Natural killer cell (primary cell): ENCODE measurements around the gene TOMM22. TPM values are rescaled to one million over a fixed set of nuclear protein-coding genes. Genes with fewer than 3 reads are reported as not detected.

Experiments
- ATAC-seq, 3 donors: fragments of 150-1000 bp in 2 of 3; fragments of 200-7000 bp in 1 of 3; cut with Tn5 transposase; 1 replicate in 1 of 3; 2 replicates in 2 of 3; pipeline ENCODE4 v1.10.0; 2021; ENCODE audit warnings: mild to moderate bottlenecking in 2 of 3, moderate library complexity in 2 of 3
- DNase-seq, 2 donors: peaks; one replicate each; pipeline versions ENCODE4 v3.0.0 to v3.0.0-alpha.2; 2013 to 2021; ENCODE audit warnings: mixed read lengths in 1 of 2
- H3K27ac ChIP-seq: one replicate; pipeline ENCODE4 v1.5.1; 2013; ENCODE audit warnings: mild to moderate bottlenecking, low read length
- H3K27me3 ChIP-seq: one replicate; pipeline ENCODE4 v1.6.1; 2013; ENCODE audit warnings: low read length; ENCODE audit not compliant: control insufficient read depth, insufficient read depth
- H3K36me3 ChIP-seq: one replicate; pipeline ENCODE4 v1.6.1; 2013; ENCODE audit warnings: low read length; ENCODE audit not compliant: control insufficient read depth, insufficient read depth
- H3K4me1 ChIP-seq: one replicate; pipeline ENCODE4 v1.6.1; 2013; ENCODE audit warnings: low read length; ENCODE audit not compliant: control insufficient read depth, insufficient read depth
- H3K4me3 ChIP-seq: one replicate; pipeline ENCODE4 v1.5.1; 2013; ENCODE audit warnings: low read length
- H3K9me3 ChIP-seq: one replicate; pipeline ENCODE4 v1.6.1; 2013; ENCODE audit warnings: low read length; ENCODE audit not compliant: control insufficient read depth, insufficient read depth
- H3K27ac Mint-ChIP-seq, 2 donors: one replicate each; pipeline ENCODE4 v1.8.0; 2022; ENCODE audit warnings: mild to moderate bottlenecking in 2 of 2, mixed read lengths in 2 of 2, moderate library complexity in 1 of 2
- H3K27me3 Mint-ChIP-seq, 2 donors: one replicate each; pipeline ENCODE4 v1.8.0; 2022; ENCODE audit warnings: low read depth in 2 of 2, mixed read lengths in 2 of 2
- H3K36me3 Mint-ChIP-seq: one replicate; pipeline ENCODE4 v1.8.0; 2022; ENCODE audit warnings: mixed read lengths
- H3K4me1 Mint-ChIP-seq, 2 donors: one replicate each; pipeline ENCODE4 v1.8.0; 2022; ENCODE audit warnings: mixed read lengths in 2 of 2
- H3K4me3 Mint-ChIP-seq: one replicate; pipeline ENCODE4 v1.8.0; 2022; ENCODE audit warnings: mild to moderate bottlenecking, moderate library complexity, mixed read lengths
- H3K9me3 Mint-ChIP-seq, 2 donors: one replicate each; pipeline ENCODE4 v1.8.0; 2022; ENCODE audit warnings: mixed read lengths in 2 of 2
- WGBS: methylation state at CpG from one replicate; pipeline ENCODE4 v1.1.7; 2013; ENCODE audit warnings: missing lambda C conversion rate; ENCODE audit not compliant: insufficient coverage; 5-methylcytosine and 5-hydroxymethylcytosine counted together
- intact Hi-C: fragments of 100-400 bp; cut with micrococcal nuclease; formaldehyde crosslinking; loops from one replicate; pipeline ENCODE4 v1.14.2; 2022
- total RNA-seq, 4 donors: library from RNA; stranded (reverse); fragments of 120-200 nt in 1 of 4; gene quantifications; one replicate each; pipeline versions ENCODE4 v1.2.3 to v1.2.4, GENCODE V29; 2013 to 2022
- TF ChIP-seq, protein P1 (sequence below): fragments of 200-600 bp; IDR thresholded peaks from one replicate; pipeline ENCODE4 v1.8.0; 2022; ENCODE audit warnings: antibody characterized with exemption

The TOMM22 gene
- total RNA-seq, 3 donors from 2014 or later (not counting 1 experiment from before 2014, with no cell fraction given): 45.9 to 50.6 (median 47.5) TPM

DNA sequence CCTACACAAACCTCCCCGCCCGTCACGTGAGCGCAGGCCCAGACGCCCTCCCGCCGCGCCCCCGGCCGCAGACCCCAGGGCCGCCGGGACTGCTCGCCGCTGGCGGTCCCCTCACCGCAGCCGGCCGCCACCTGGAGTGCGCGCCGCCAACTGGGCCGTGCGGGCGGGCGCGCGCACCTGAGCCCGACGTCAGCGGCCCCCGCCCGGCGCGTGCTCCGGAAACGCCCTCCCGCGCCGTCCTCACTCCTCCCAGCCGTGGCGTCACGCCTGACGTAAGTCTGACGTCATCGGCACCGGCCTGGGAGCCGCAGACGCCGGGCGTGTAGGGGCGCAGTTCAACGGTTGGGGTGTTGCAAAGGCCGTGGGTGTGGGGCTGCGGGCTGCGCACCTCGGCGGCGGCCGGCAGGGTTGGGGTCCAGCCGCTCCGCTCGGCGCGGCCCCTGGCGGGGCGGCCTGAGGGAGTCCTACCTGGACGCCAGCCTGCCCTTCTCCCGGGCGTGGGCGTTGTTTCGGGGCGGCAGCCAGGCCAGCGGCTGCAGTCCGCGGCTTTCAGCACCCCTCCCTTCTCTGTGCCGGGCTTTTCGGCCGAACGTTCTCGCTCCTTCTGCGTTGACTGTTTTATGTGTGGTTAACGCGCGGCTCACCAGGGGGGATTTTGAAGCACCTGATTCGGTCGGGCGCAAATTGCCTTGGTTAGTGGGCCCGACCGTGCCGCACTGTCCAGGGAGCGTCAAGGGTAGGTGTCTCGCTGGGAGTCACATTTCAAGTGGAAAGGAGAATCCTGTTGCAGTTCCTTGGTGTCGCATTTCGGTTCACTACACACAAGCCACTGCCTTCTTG, 19.3 kb downstream of the TOMM22 start, which contains the start of gene JOSD1:
JOSD1 (minus strand) TSS at position 155 of the 840 bp plus-strand sequence. CDS start 956 bp downstream, outside the sequence.
- Mint-ChIP-seq H3K4me3 (peak within 1 kb of the TSS; percentile 92), H3K9me3 (no peaks in the 10 kb centered on the region), H3K4me1 (peaks cover 51 to 64% of the 10 kb centered on the region in 2 donors), H3K36me3 (peaks cover 6% of the 10 kb centered on the region), H3K27me3 (no peaks in the 10 kb centered on the region), H3K27ac (peak within 1 kb of the TSS; percentile 97)
- Histone ChIP-seq H3K36me3 (no peaks in the 10 kb centered on the region), H3K9me3 (no peaks in the 10 kb centered on the region), H3K4me3 (peak within 1 kb of the TSS; percentile 66), H3K27me3 (no peaks in the 10 kb centered on the region), H3K4me1 (peaks cover 43% of the 10 kb centered on the region), H3K27ac (peak within 1 kb of the TSS; percentile 90)
- ATAC-seq: peak; percentile 46 to 71 (median 55)
- WGBS: under 1% methylated on average over 94 of the region's 94 CpGs
- peak; percentile 100 for DNase-seq
- intact Hi-C loops: loop anchor here (2.0 kb wide), 1 partner anchor 20 kb away; the partner anchor contains the start of gene TOMM22
- TF ChIP-seq, protein P1, sequence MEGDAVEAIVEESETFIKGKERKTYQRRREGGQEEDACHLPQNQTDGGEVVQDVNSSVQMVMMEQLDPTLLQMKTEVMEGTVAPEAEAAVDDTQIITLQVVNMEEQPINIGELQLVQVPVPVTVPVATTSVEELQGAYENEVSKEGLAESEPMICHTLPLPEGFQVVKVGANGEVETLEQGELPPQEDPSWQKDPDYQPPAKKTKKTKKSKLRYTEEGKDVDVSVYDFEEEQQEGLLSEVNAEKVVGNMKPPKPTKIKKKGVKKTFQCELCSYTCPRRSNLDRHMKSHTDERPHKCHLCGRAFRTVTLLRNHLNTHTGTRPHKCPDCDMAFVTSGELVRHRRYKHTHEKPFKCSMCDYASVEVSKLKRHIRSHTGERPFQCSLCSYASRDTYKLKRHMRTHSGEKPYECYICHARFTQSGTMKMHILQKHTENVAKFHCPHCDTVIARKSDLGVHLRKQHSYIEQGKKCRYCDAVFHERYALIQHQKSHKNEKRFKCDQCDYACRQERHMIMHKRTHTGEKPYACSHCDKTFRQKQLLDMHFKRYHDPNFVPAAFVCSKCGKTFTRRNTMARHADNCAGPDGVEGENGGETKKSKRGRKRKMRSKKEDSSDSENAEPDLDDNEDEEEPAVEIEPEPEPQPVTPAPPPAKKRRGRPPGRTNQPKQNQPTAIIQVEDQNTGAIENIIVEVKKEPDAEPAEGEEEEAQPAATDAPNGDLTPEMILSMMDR: no peak

DNA sequence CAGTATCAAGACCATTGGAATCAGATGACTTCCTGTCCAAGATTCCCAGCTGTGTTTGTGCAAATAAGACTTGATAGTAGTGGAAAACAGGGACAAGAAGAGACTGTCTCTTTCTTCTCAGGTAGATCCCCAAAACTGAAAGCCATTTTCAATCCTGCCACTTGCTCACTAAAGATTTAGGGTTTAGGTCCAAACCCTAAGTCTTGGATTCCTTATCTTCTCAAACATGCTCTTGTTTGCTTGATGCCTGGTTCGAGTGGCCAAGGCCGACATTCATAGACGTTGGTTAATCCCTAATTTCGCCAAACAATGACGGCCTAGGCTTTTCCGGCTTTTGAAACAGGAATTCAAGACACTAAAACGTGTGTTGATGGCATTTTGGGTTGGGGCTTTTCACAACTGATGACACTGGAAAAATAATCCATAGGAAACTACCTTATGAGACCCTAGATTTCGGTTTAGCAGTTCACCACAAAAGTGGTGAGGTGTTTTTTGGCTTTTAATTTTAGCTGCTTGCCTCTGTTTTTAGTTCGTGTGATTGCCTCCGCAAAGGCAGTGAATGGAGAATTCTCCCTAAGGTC, 23.0 kb downstream of the TOMM22 start:
- intact Hi-C loops: loop anchor here (1.0 to 5.0 kb wide), 4 partner anchors 48 to 522 kb away; partner anchors contain the start of genes CBY1, FAM227A and PLA2G6
- Histone ChIP-seq H3K4me1 (peaks cover 40% of the 10 kb centered on the region), H3K9me3 (no peaks in the 10 kb centered on the region), H3K4me3 (peak overlapping the region; percentile 23), H3K27ac (peak overlapping the region; percentile 71), H3K36me3 (peaks cover 4% of the 10 kb centered on the region), H3K27me3 (no peaks in the 10 kb centered on the region)
- TF ChIP-seq, protein P1: no peak
- Mint-ChIP-seq H3K4me3 (peak overlapping the region; percentile 81), H3K36me3 (no peaks in the 10 kb centered on the region), H3K4me1 (peaks cover 52 to 62% of the 10 kb centered on the region in 2 donors), H3K27me3 (no peaks in the 10 kb centered on the region), H3K27ac (peak overlapping the region; percentile 95 to 96), H3K9me3 (no peaks in the 10 kb centered on the region)
- no peak for ATAC-seq
- WGBS: 29% methylated on average over 10 of the region's 10 CpGs
- DNase-seq: no peak

DNA sequence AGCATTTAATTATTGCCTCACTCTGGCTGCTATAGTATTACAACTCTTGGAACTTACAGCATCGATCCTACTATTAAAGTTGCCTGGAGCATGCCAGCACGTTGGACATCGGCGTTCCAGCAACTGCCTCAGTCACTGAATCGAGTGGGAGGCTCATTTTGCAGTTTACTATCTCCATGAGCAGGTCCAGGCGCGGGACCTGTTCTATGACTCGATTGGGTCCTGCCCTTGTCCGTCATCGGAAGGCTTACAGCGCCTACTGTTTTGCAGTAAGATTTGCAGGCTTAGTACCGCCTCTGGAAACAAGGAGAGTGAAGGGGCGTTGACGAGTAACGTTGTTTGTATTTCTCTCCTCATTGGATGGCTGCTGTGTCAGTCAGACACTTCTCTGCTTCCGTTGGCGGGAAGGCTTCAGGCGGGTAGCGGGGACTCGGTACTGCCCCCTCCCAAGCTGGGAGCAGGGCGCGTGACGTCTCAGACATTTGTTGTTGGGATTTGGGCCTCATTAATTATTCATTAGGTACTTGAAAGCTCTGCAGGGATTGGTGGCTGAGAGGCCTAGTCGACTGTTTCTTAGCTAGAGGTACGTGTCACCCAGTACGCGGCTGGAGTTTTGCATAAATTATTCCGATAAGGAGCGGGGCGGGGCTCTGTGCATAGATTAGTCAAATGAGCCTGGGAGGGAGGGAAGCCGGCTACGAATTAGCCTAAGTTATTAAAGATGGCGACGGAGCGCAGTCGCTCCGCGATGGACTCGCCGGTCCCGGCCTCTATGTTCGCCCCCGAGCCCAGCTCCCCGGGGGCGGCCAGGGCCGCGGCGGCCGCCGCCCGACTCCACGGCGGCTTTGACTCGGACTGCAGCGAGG, 23.7 kb downstream of the TOMM22 start, which contains the start of gene GTPBP1:
GTPBP1 (plus strand) TSS at position 710 of the 866 bp plus-strand sequence; CDS start at position 722, 12 bp downstream.
- peak within 1 kb of the TSS; percentile 91 for H3K4me3 Mint-ChIP-seq
- peaks cover 50 to 59% of the 10 kb centered on the region in 2 donors for H3K4me1 Mint-ChIP-seq
- H3K9me3 Mint-ChIP-seq: no peaks in the 10 kb centered on the region
- under 1% methylated on average over 55 of the region's 55 CpGs for WGBS
- DNase-seq (peak; percentile 90 to 100), ATAC-seq (peak; percentile 72 to 86 (median 72))
- H3K27ac Mint-ChIP-seq: peak within 1 kb of the TSS; percentile 95 to 96
- peaks cover 35% of the 10 kb centered on the region for H3K4me1 ChIP-seq
- H3K4me3 ChIP-seq: peak within 1 kb of the TSS; percentile 81
- TF ChIP-seq, protein P1: no peak
- no peaks in the 10 kb centered on the region for H3K27me3 ChIP-seq
- H3K36me3 Mint-ChIP-seq: no peaks in the 10 kb centered on the region
- H3K36me3 ChIP-seq: peaks cover 8% of the 10 kb centered on the region
- intact Hi-C loops: loop anchor here (1.0 to 5.0 kb wide), 4 partner anchors 49 to 523 kb away; partner anchors contain the start of genes CBY1, FAM227A and PLA2G6
- no peaks in the 10 kb centered on the region for H3K9me3 ChIP-seq
- peak within 1 kb of the TSS; percentile 79 for H3K27ac ChIP-seq
- H3K27me3 Mint-ChIP-seq: no peaks in the 10 kb centered on the region
